GM12878 (cell line): Measurements from ENCODE around the gene MRPL32. TPM values are rescaled to one million over a fixed set of nuclear protein-coding genes. Genes with fewer than 3 reads are reported as not detected.

ENCODE experiments used
- ATAC-seq: fragments of 200-7000 bp; cut with Tn5 transposase; 3 replicates; pipeline ENCODE4 v1.9.1; 2020; ENCODE audit warnings: mild to moderate bottlenecking, moderate library complexity
- BruUV-seq: library from RNA; stranded (reverse); fragments of 400-500 nt; replicated peaks from 2 replicates; lab custom pipeline; 2021; lab: Mats Ljungman, UMichigan
- CTCF ChIA-PET: fragments of 300-600 bp; sonication (Branson Sonifier 250); formaldehyde crosslinking; extraction: SDS; loops from one replicate; lab custom pipeline; 2021; ENCODE audit warnings: inconsistent platforms; lab: Yijun Ruan, JAX
- POLR2A ChIA-PET: fragments of 350-600 bp; formaldehyde crosslinking; extraction: SDS; loops from one replicate; lab custom pipeline; 2021; ENCODE audit warnings: inconsistent platforms; lab: Charles Lee
- RAD21 ChIA-PET: fragments of 300-600 bp; sonication (Branson Sonifier 250); formaldehyde crosslinking; loops from one replicate; lab custom pipeline; 2023; ENCODE audit warnings: antibody characterized with exemption; ENCODE audit not compliant: unreplicated experiment; lab: Charles Lee
- SMC1A ChIA-PET: fragments of 300-600 bp; sonication (Branson Sonifier 250); formaldehyde crosslinking; loops from one replicate; lab custom pipeline; 2023; ENCODE audit not compliant: unreplicated experiment, uncharacterized antibody; lab: Charles Lee
- DNase-seq: peaks from one replicate; pipeline ENCODE4 v3.0.0-alpha.2; 2011; ENCODE audit warnings: low read depth, low spot score
- FAIRE-seq: peaks from 3 replicates; lab custom pipeline; 2011; peaks lifted over from hg19 to GRCh38; lab: Jason Lieb, UNC
- H2AFZ ChIP-seq: 2 replicates; pipeline ENCODE4 v1.6.0; 2011; ENCODE audit warnings: low read depth, low read length, control low read depth; ENCODE audit not compliant: control insufficient read depth
- H3K27ac ChIP-seq: 2 replicates; pipeline ENCODE4 v1.5.1; 2011; ENCODE audit warnings: control low read depth; ENCODE audit not compliant: control insufficient read depth, insufficient read depth
- H3K27me3 ChIP-seq, 2 experiments: replicated peaks in 1 of 2; 2 replicates each; pipeline versions ENCODE4 v1.6.0 to v1.6.1; 2011; ENCODE audit warnings: low read length in 1 of 2; ENCODE audit not compliant: control insufficient read depth in 2 of 2, insufficient read depth in 2 of 2
- H3K36me3 ChIP-seq, 2 experiments: 2 replicates each; pipeline ENCODE4 v1.5.1; 2011; ENCODE audit warnings: low read length in 1 of 2; ENCODE audit not compliant: control insufficient read depth in 2 of 2, insufficient read depth in 2 of 2
- H3K4me1 ChIP-seq: 2 replicates; pipeline ENCODE4 v1.6.1; 2011; ENCODE audit warnings: mild to moderate bottlenecking, low read length, moderate library complexity, mixed read lengths; ENCODE audit not compliant: control insufficient read depth, insufficient read depth
- H3K4me2 ChIP-seq: 2 replicates; pipeline ENCODE4 v1.6.0; 2011; ENCODE audit warnings: control low read depth; ENCODE audit not compliant: control insufficient read depth, insufficient read depth
- H3K4me3 ChIP-seq: fragments of 200-600 bp; sonication (generic); 2 replicates; pipeline ENCODE4 v1.5.1; 2016
- H3K79me2 ChIP-seq: 2 replicates; pipeline ENCODE4 v1.6.0; 2011; ENCODE audit warnings: low read length; ENCODE audit not compliant: control insufficient read depth, insufficient read depth
- H3K9ac ChIP-seq: 2 replicates; pipeline ENCODE4 v1.8.0; 2011; ENCODE audit warnings: low read length, control low read depth, mixed read lengths; ENCODE audit not compliant: control insufficient read depth, insufficient read depth
- H3K9me3 ChIP-seq: replicated peaks from 3 replicates; pipeline ENCODE4 v1.5.1; 2011; ENCODE audit warnings: mild to moderate bottlenecking, low read length; ENCODE audit not compliant: control insufficient read depth, insufficient read depth
- H4K20me1 ChIP-seq: 2 replicates; pipeline ENCODE4 v1.6.0; 2011; ENCODE audit not compliant: control insufficient read depth, insufficient read depth
- BCLAF1 ChIP-seq: fragments of 450-650 bp; IDR thresholded peaks from 2 replicates; pipeline ENCODE4 v1.6.1; 2017; ENCODE audit warnings: antibody characterized with exemption, mild to moderate bottlenecking, moderate library complexity
- MYC ChIP-seq: IDR thresholded peaks from 2 replicates; pipeline ENCODE4 v1.6.1; 2011; ENCODE audit warnings: mild to moderate bottlenecking, low read length, moderate library complexity, inconsistent platforms; ENCODE audit not compliant: insufficient read depth, insufficient replicate concordance, insufficient read length, severe bottlenecking
- POLR2A ChIP-seq: IDR thresholded peaks from 2 replicates; pipeline ENCODE4 v1.6.1; 2011; ENCODE audit warnings: low read depth, mild to moderate bottlenecking, low read length
- RELB ChIP-seq: fragments of 450-650 bp; IDR thresholded peaks from 2 replicates; pipeline ENCODE4 v1.6.1; 2017; ENCODE audit warnings: low read depth, mild to moderate bottlenecking, moderate library complexity
- WGBS: methylation state at CpG from one replicate; pipeline ENCODE4 v1.1.6; 2016; ENCODE audit warnings: low lambda C conversion rate; ENCODE audit not compliant: insufficient replicate concordance, insufficient coverage; ENCODE audit errors: missing lambda C conversion rate; 5-methylcytosine and 5-hydroxymethylcytosine counted together
- in situ Hi-C: fragments of 300-500 bp; cut with MboI; formaldehyde crosslinking; loops from 9 replicates; pipeline ENCODE4 v1.14.3; 2018; ENCODE audit warnings: mixed read lengths
- intact Hi-C: fragments of 100-400 bp; cut with micrococcal nuclease; formaldehyde crosslinking; loops from one replicate; pipeline ENCODE4 v1.14.2; 2022; ENCODE audit not compliant: unreplicated experiment
- polyA plus RNA-seq, 11 experiments: library from polyadenylated mRNA; depleted of rRNA in 4 of 11; unstranded in 6 of 11; stranded (reverse) in 5 of 11; fragments of >200 nt; fragmentation: Nextera tagmentation in 4 of 11; fragmentation: Illumina TruSeq in 1 of 11; extraction: Ambion mirVana in 4 of 11; extraction: Trizol in 1 of 11; gene quantifications; 1 replicate in 1 of 11; 2 replicates in 10 of 11; pipeline versions ENCODE4 v1.2.1 to v1.2.3, GENCODE V29; 2011 to 2016; ENCODE audit warnings: inconsistent platforms in 2 of 11, missing spikeins in 2 of 11, low read depth in 1 of 11
- total RNA-seq, 4 experiments: library from RNA; depleted of rRNA in 3 of 4; stranded (reverse); fragments of >200 nt in 3 of 4; fragmentation: Illumina TruSeq in 1 of 4; extraction: Trizol in 1 of 4; gene quantifications; 2 replicates each; pipeline versions ENCODE4 v1.2.1 to v1.2.3, GENCODE V29; 2013 to 2021

The MRPL32 gene
- total and polyA plus RNA-seq, 10 of the 15 experiments (the other 5 are each of a cell fraction or from before 2014, with no cell fraction given), result 65.3 to 339 (median 112) TPM

- TF ChIP-seq BCLAF1 (no peak), POLR2A (no peak), RELB (no peak)
These were observed 15.3 kb downstream of the MRPL32 start (continued) for GRCh38 chr7:42947521-42947920.

- ATAC-seq (no peak), FAIRE-seq (no peak), DNase-seq (no peak)
- peaks cover 1% of the 10 kb centered on the region; the same call in 1 of the 2 replicates for H3K4me1 ChIP-seq
- no peak overlapping the region for H2AFZ ChIP-seq
- no peak overlapping the region for H3K4me2 ChIP-seq
- H3K27ac ChIP-seq, result no peak overlapping the region
- in situ Hi-C loops, result no loop called here
- H3K4me3 ChIP-seq, result no peak overlapping the region
- no TSS peak for BruUV-seq
- no peaks in the 10 kb centered on the region for H4K20me1 ChIP-seq
- RAD21 ChIA-PET, result interaction anchor here (1.3 kb wide), 1 partner anchor 10 kb away, joined by 5 read pairs; no protein-coding TSS in a partner anchor
- CTCF ChIA-PET, result interaction anchor here (0.7 to 1.3 kb wide), 4 partner anchors 9 to 158 kb away, joined by 3 to 4 read pairs (median 3); no protein-coding TSS in a partner anchor
- no peaks in the 10 kb centered on the region for H3K79me2 ChIP-seq
- intact Hi-C loops, result no loop called here
- POLR2A ChIA-PET, result no interaction called here
- no peak overlapping the region for H3K9ac ChIP-seq
- H3K9me3 ChIP-seq, result no peaks in the 10 kb centered on the region; the same call in 2 of the 3 replicates
- no peaks in the 10 kb centered on the region for H3K27me3 ChIP-seq
- TF ChIP-seq MYC, result no peak
- TF ChIP-seq POLR2A, result no peak
- 33% methylated on average over 3 of the region's 3 CpGs for WGBS
- H3K36me3 ChIP-seq, result no peaks in the 10 kb centered on the region
- SMC1A ChIA-PET, result interaction anchor here (1.0 to 2.0 kb wide), 2 partner anchors 9 to 10 kb away, joined by 4 to 8 read pairs; no protein-coding TSS in a partner anchor
These were observed 18.2 kb downstream of the MRPL32 start for GRCh38 chr7:42950417-42950816.
